Gastrocnemius medialis (tissue), 4 donors: ENCODE measurements around the gene PIBF1. TPM values are rescaled to one million over a fixed set of nuclear protein-coding genes. Genes with fewer than 3 reads are reported as not detected.

ENCODE experiments used
- ATAC-seq, 2 donors: fragments of 150-250 bp; one replicate each; pipeline ENCODE4 v1.9.1; 2016
- DNase-seq, 2 donors: peaks; one replicate each; pipeline ENCODE4 v3.0.0-alpha.2; 2019
- H3K27ac ChIP-seq, 4 donors: fragments of 200-600 bp; sonication (generic); 1 replicate in 1 of 4; 2 replicates in 3 of 4; pipeline ENCODE4 v1.5.1; 2016 to 2018; ENCODE audit warnings: mild to moderate bottlenecking in 2 of 4, moderate library complexity in 1 of 4
- H3K27me3 ChIP-seq, 3 donors: fragments of 200-600 bp; sonication (generic) in 2 of 3; 1 replicate in 1 of 3; 2 replicates in 2 of 3; pipeline versions ENCODE4 v1.5.1 to v1.6.0; 2016 to 2019; ENCODE audit warnings: mild to moderate bottlenecking in 1 of 3, moderate library complexity in 1 of 3
- H3K36me3 ChIP-seq, 2 donors: fragments of 200-600 bp; sonication (generic) in 1 of 2; one replicate each; pipeline ENCODE4 v1.5.1; 2017 to 2018
- H3K4me1 ChIP-seq, 2 donors: fragments of 200-600 bp; sonication (generic) in 1 of 2; one replicate each; pipeline ENCODE4 v1.5.1; 2016 to 2017; ENCODE audit warnings: mild to moderate bottlenecking in 2 of 2
- H3K4me3 ChIP-seq, 4 donors: fragments of 200-600 bp; sonication (generic) in 3 of 4; 1 replicate in 1 of 4; 2 replicates in 3 of 4; pipeline ENCODE4 v1.5.1; 2016 to 2019; ENCODE audit warnings: mild to moderate bottlenecking in 2 of 4
- H3K9me3 ChIP-seq, 3 donors: fragments of 200-600 bp; sonication (generic) in 2 of 3; 1 replicate in 1 of 3; 2 replicates in 2 of 3; pipeline ENCODE4 v1.5.1; 2016 to 2019
- POLR2A ChIP-seq, 2 donors: fragments of 450-650 bp; IDR thresholded peaks; one replicate each; pipeline ENCODE4 v1.6.1; 2017; ENCODE audit warnings: antibody characterized with exemption in 2 of 2, mild to moderate bottlenecking in 2 of 2, moderate library complexity in 2 of 2
- in situ Hi-C, 4 donors: fragments of 200-750 bp; cut with MboI; loops; one replicate each; pipeline versions ENCODE4 v1.15.0 to v1.8.0; 2017; ENCODE audit warnings: low sequenced_read_pairs in 4 of 4
- intact Hi-C: fragments of 100-400 bp; cut with DNase I; formaldehyde crosslinking; loops from one replicate; pipeline ENCODE4 v1.15.1; 2023; ENCODE audit warnings: low total_unique reads
- total RNA-seq, 4 donors: library from RNA; depleted of rRNA; stranded (reverse); fragments of >200 nt; gene quantifications; one replicate each; pipeline versions ENCODE4 v1.1.0 to v1.2.3, GENCODE V29; 2016
- TF ChIP-seq, protein P1 (sequence below), 5 experiments: fragments of 450-650 bp in 3 of 5; fragments of 200-600 bp in 2 of 5; sonication (generic) in 2 of 5; IDR thresholded peaks in 4 of 5; conservative IDR thresholded peaks in 1 of 5; 1 replicate in 4 of 5; 2 replicates in 1 of 5; pipeline ENCODE4 v1.5.1; 2016 to 2019; ENCODE audit warnings: antibody characterized with exemption in 5 of 5, mild to moderate bottlenecking in 3 of 5, moderate library complexity in 3 of 5

The PIBF1 gene
- total RNA-seq, 4 donors from 2014 or later: 5.3 to 10.0 (median 7.4) TPM

- peaks cover under 1 to 4% of the 10 kb centered on the region in 2 donors for H3K4me1 ChIP-seq
- H3K36me3 ChIP-seq: peaks cover 0 to 27% of the 10 kb centered on the region in 2 donors
Observed at GRCh38 chr13:73063166-73063565, 281.2 kb downstream of the PIBF1 start.

DNA sequence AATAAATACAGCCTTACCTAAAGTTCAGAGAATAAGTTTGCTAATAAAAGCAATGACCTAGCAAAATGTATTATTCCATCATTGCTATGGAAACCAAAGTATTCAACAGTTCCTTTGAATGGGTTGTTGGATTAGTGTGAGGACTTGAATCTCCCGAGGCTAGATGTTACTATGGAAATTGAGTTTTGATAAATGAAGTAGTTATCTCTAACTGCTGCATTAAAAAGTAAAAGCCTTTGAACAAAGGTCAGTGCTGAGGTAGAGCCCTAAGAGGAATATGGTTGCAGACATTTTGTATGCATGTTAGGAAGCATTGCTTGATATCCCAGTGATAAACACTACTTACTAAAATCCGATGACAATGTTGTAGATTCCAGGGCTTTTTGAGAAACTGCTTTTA is 283.1 kb downstream of the PIBF1 start:
- Histone ChIP-seq H3K36me3 (peaks cover 0 to 27% of the 10 kb centered on the region in 2 donors), H3K27me3 (no peaks in the 10 kb centered on the region), H3K9me3 (no peaks in the 10 kb centered on the region), H3K4me1 (no peaks in the 10 kb centered on the region), H3K27ac (no peak overlapping the region), H3K4me3 (no peak overlapping the region)
- in situ Hi-C loops: loop anchor here in 3 of 4 donors (25.0 kb wide), 2 partner anchors 253 to 647 kb away; no protein-coding TSS in a partner anchor
- no peak for DNase-seq
- intact Hi-C loops: no loop called here
- no peak for ATAC-seq
- TF ChIP-seq, protein P1, sequence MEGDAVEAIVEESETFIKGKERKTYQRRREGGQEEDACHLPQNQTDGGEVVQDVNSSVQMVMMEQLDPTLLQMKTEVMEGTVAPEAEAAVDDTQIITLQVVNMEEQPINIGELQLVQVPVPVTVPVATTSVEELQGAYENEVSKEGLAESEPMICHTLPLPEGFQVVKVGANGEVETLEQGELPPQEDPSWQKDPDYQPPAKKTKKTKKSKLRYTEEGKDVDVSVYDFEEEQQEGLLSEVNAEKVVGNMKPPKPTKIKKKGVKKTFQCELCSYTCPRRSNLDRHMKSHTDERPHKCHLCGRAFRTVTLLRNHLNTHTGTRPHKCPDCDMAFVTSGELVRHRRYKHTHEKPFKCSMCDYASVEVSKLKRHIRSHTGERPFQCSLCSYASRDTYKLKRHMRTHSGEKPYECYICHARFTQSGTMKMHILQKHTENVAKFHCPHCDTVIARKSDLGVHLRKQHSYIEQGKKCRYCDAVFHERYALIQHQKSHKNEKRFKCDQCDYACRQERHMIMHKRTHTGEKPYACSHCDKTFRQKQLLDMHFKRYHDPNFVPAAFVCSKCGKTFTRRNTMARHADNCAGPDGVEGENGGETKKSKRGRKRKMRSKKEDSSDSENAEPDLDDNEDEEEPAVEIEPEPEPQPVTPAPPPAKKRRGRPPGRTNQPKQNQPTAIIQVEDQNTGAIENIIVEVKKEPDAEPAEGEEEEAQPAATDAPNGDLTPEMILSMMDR (IDR thresholded peaks at IDR 0.05 in 4 of 5, conservative IDR thresholded peaks at IDR 0.05 in 1 of 5): no peak
- no peak for TF ChIP-seq POLR2A (IDR thresholded peaks at IDR 0.05)

More at GRCh38 chr13:73063166-73063565, 281.2 kb downstream of the PIBF1 start:
- ATAC-seq (no peak), DNase-seq (no peak)
- no peak overlapping the region for H3K4me3 ChIP-seq
- intact Hi-C loops: no loop called here
- no peaks in the 10 kb centered on the region for H3K9me3 ChIP-seq
- no peak overlapping the region for H3K27ac ChIP-seq
- TF ChIP-seq POLR2A (IDR thresholded peaks at IDR 0.05): no peak
- TF ChIP-seq, protein P1 (IDR thresholded peaks at IDR 0.05 in 4 of 5, conservative IDR thresholded peaks at IDR 0.05 in 1 of 5): no peak
- in situ Hi-C loops: loop anchor here (5.0 to 25.0 kb wide), 3 partner anchors 251 to 649 kb away; no protein-coding TSS in a partner anchor
- H3K27me3 ChIP-seq: no peaks in the 10 kb centered on the region

- no peaks in the 10 kb centered on the region for H3K4me1 ChIP-seq
- TF ChIP-seq POLR2A (IDR thresholded peaks at IDR 0.05): no peak
- TF ChIP-seq, protein P1 (IDR thresholded peaks at IDR 0.05 in 4 of 5, conservative IDR thresholded peaks at IDR 0.05 in 1 of 5): no peak
- peaks cover 0 to 27% of the 10 kb centered on the region in 2 donors for H3K36me3 ChIP-seq
- in situ Hi-C loops (loop anchor here in 3 of 4 donors (25.0 kb wide), 2 partner anchors 254 to 646 kb away; no protein-coding TSS in a partner anchor), intact Hi-C loops (no loop called here)
- H3K9me3 ChIP-seq: no peaks in the 10 kb centered on the region
- ATAC-seq: no peak
- H3K27me3 ChIP-seq: no peaks in the 10 kb centered on the region
- no peak overlapping the region for H3K27ac ChIP-seq
- no peak overlapping the region for H3K4me3 ChIP-seq
- no peak for DNase-seq
Observed at GRCh38 chr13:73065665-73066340, 283.9 kb downstream of the PIBF1 start.

Other genes with a start within 250 kb of the PIBF1 start
- 10 to 100 TPM in 2 of 4 donors, 1 to 10 TPM in 2; 7.7 to 17.0 (median 10.7) TPM for gene MZT1, start 54.5 kb upstream of the PIBF1 start, total RNA-seq
- gene BORA, start 54.2 kb upstream of the PIBF1 start, total RNA-seq: 1 to 10 TPM in 3 of 4 donors, under 1 TPM in 1; 0.97 to 4.0 (median 1.4) TPM
- gene DIS3, start 233 bp upstream of the PIBF1 start, total RNA-seq: 10 to 100 TPM; 11.6 to 17.6 (median 17.0) TPM